Lower lobe of right lung (tissue), 2 donors: ENCODE data around the gene NT5C1B. TPM values are rescaled to one million over a fixed set of nuclear protein-coding genes. Genes with fewer than 3 reads are reported as not detected.

ENCODE experiments used
- ATAC-seq, 2 donors: fragments of 200-7000 bp; cut with Tn5 transposase; one replicate each; pipeline ENCODE4 v1.9.1; 2020 to 2022; ENCODE audit warnings: mild to moderate bottlenecking in 2 of 2, moderate library complexity in 2 of 2
- DNase-seq: peaks from one replicate; pipeline ENCODE4 v3.0.0-alpha.2; 2020
- H3K27ac ChIP-seq: fragments of 200-600 bp; one replicate; pipeline ENCODE4 v1.8.0; 2022
- H3K27me3 ChIP-seq: fragments of 200-600 bp; one replicate; pipeline ENCODE4 v1.8.0; 2022; ENCODE audit warnings: low read depth
- H3K36me3 ChIP-seq: fragments of 200-600 bp; one replicate; pipeline ENCODE4 v1.8.0; 2022; ENCODE audit warnings: mild to moderate bottlenecking
- H3K4me1 ChIP-seq: fragments of 200-600 bp; one replicate; pipeline ENCODE4 v1.8.0; 2022
- H3K4me3 ChIP-seq: fragments of 200-600 bp; one replicate; pipeline ENCODE4 v1.8.0; 2022; ENCODE audit warnings: mild to moderate bottlenecking
- H3K9me3 ChIP-seq: fragments of 200-600 bp; one replicate; pipeline ENCODE4 v1.8.0; 2022
- intact Hi-C: fragments of 100-400 bp; cut with DNase I; formaldehyde crosslinking; loops from one replicate; pipeline ENCODE4 v1.11.0; 2022
- total RNA-seq: library from RNA; stranded (reverse); fragmentation: NEBNext Ultra II Directional; extraction: Animal tissue kit (Norgen Biotek cat#: 25700); gene quantifications from one replicate; pipeline ENCODE4 v1.2.1, GENCODE V29; 2021
- TF ChIP-seq, protein P1 (sequence below): fragments of 200-600 bp; IDR thresholded peaks from one replicate; pipeline ENCODE4 v1.8.0; 2022; ENCODE audit warnings: antibody characterized with exemption, mild to moderate bottlenecking
- donor health status: DM: no; HTN: yes; CAD: no; lungs with severe emphysema.

The NT5C1B gene
- total RNA-seq, 1 donor from 2014 or later = not detected

DNA sequence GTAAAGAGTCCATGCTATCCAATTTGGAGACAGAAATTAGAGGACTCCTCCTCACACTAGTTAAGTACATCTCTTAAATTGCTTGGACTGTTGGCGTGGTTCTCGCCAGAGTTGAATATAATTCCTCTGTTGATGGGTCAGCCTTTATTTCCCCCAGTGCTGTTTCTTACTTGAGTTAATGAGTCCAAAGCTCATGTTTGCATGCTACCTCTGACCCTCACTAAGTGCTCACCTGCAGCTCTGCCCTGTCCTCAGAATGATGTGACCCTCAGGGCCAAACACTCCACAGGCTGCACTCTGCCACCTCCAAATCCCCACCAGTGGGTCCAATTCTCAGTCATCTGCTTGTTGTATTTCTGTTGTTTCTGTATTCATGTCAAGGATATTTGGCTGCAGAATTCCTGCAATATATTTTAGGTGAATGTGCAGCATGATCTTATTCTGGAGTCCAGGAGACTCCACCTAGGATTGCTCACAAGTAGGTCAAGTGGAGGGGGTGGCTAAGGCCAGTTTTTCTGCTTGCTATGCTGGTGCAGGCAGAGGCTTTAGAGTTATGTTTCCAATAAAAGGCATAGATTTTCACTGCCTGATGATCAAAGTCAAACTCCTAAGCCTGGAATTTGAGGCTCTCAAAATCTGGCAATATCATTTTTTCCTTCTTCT, 66.8 kb downstream of the NT5C1B start:
- H3K27me3 ChIP-seq = no peaks in the 10 kb centered on the region
- H3K4me3 ChIP-seq = no peak overlapping the region
- H3K9me3 ChIP-seq = no peaks in the 10 kb centered on the region
- DNase-seq (no peak), ATAC-seq (peak in 1 of 2 donors; percentile 46)
- no peaks in the 10 kb centered on the region for H3K36me3 ChIP-seq
- no peaks in the 10 kb centered on the region for H3K4me1 ChIP-seq
- no peak overlapping the region for H3K27ac ChIP-seq
- intact Hi-C loops = no loop called here
- TF ChIP-seq, protein P1, sequence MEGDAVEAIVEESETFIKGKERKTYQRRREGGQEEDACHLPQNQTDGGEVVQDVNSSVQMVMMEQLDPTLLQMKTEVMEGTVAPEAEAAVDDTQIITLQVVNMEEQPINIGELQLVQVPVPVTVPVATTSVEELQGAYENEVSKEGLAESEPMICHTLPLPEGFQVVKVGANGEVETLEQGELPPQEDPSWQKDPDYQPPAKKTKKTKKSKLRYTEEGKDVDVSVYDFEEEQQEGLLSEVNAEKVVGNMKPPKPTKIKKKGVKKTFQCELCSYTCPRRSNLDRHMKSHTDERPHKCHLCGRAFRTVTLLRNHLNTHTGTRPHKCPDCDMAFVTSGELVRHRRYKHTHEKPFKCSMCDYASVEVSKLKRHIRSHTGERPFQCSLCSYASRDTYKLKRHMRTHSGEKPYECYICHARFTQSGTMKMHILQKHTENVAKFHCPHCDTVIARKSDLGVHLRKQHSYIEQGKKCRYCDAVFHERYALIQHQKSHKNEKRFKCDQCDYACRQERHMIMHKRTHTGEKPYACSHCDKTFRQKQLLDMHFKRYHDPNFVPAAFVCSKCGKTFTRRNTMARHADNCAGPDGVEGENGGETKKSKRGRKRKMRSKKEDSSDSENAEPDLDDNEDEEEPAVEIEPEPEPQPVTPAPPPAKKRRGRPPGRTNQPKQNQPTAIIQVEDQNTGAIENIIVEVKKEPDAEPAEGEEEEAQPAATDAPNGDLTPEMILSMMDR = no peak

- H3K27ac ChIP-seq = no peak overlapping the region
- no peaks in the 10 kb centered on the region for H3K9me3 ChIP-seq
- TF ChIP-seq, protein P1 = peak; percentile 92
- H3K36me3 ChIP-seq = no peaks in the 10 kb centered on the region
- H3K27me3 ChIP-seq = no peaks in the 10 kb centered on the region
- no peak overlapping the region for H3K4me3 ChIP-seq
- DNase-seq (peak; percentile 76), ATAC-seq (peak; percentile 82 to 87)
- no peaks in the 10 kb centered on the region for H3K4me1 ChIP-seq
- intact Hi-C loops = no loop called here
Observed at GRCh38 chr2:18520451-18521425, 68.6 kb downstream of the NT5C1B start.

GRCh38 chr2:18519914-18520450, 69.4 kb downstream of the NT5C1B start:
- no peak overlapping the region for H3K4me3 ChIP-seq
- no peaks in the 10 kb centered on the region for H3K36me3 ChIP-seq
- intact Hi-C loops = no loop called here
- H3K9me3 ChIP-seq = no peaks in the 10 kb centered on the region
- no peaks in the 10 kb centered on the region for H3K27me3 ChIP-seq
- DNase-seq (no peak), ATAC-seq (no peak)
- TF ChIP-seq, protein P1 = no peak
- no peaks in the 10 kb centered on the region for H3K4me1 ChIP-seq
- H3K27ac ChIP-seq = no peak overlapping the region

GRCh38 chr2:18518116-18519111, 71.0 kb downstream of the NT5C1B start:
- no peaks in the 10 kb centered on the region for H3K4me1 ChIP-seq

More at GRCh38 chr2:18518116-18519111, 71.0 kb downstream of the NT5C1B start:
- DNase-seq (no peak), ATAC-seq (no peak)
- TF ChIP-seq, protein P1 = no peak
- Histone ChIP-seq H3K27me3 (no peaks in the 10 kb centered on the region), H3K9me3 (no peaks in the 10 kb centered on the region), H3K4me3 (no peak overlapping the region), H3K27ac (no peak overlapping the region), H3K36me3 (no peaks in the 10 kb centered on the region)
- intact Hi-C loops = no loop called here
